Spleen (tissue), 11 donors: ENCODE data around the gene MECR. TPM values are rescaled to one million over a fixed set of nuclear protein-coding genes. Genes with fewer than 3 reads are reported as not detected.

Experiments
- DNase-seq: peaks from one replicate; pipeline ENCODE4 v3.0.0-alpha.2; 2020
- H3K27ac ChIP-seq, 8 donors: fragments of 200-600 bp; sonication (generic) in 7 of 8; 1 replicate in 4 of 8; 2 replicates in 4 of 8; pipeline versions ENCODE4 v1.5.0 to v1.8.0; 2016 to 2021; ENCODE audit warnings: inconsistent platforms in 4 of 8, mild to moderate bottlenecking in 4 of 8, moderate library complexity in 1 of 8
- H3K27me3 ChIP-seq, 7 donors: fragments of 200-600 bp; sonication (generic) in 6 of 7; replicated peaks in 1 of 7; 1 replicate in 4 of 7; 2 replicates in 3 of 7; pipeline versions ENCODE4 v1.5.0 to v1.8.0; 2016 to 2021; ENCODE audit warnings: inconsistent platforms in 3 of 7, mild to moderate bottlenecking in 1 of 7
- H3K36me3 ChIP-seq, 6 donors: fragments of 200-600 bp; sonication (generic) in 5 of 6; 1 replicate in 4 of 6; 2 replicates in 2 of 6; pipeline versions ENCODE4 v1.5.0 to v1.8.0; 2016 to 2021; ENCODE audit warnings: inconsistent platforms in 2 of 6
- H3K4me1 ChIP-seq, 6 donors: fragments of 200-600 bp; sonication (generic) in 5 of 6; 1 replicate in 3 of 6; 2 replicates in 3 of 6; pipeline versions ENCODE4 v1.5.0 to v1.8.0; 2016 to 2021; ENCODE audit warnings: inconsistent platforms in 3 of 6
- H3K4me3 ChIP-seq, 8 donors: fragments of 200-600 bp; sonication (generic) in 7 of 8; 1 replicate in 4 of 8; 2 replicates in 4 of 8; pipeline versions ENCODE4 v1.5.0 to v1.8.0; 2016 to 2021; ENCODE audit warnings: inconsistent platforms in 4 of 8, mild to moderate bottlenecking in 4 of 8, moderate library complexity in 2 of 8
- H3K9me3 ChIP-seq, 8 donors: fragments of 200-600 bp; sonication (generic) in 7 of 8; 1 replicate in 4 of 8; 2 replicates in 4 of 8; pipeline versions ENCODE4 v1.5.0 to v1.8.0; 2016 to 2021; ENCODE audit warnings: inconsistent platforms in 4 of 8
- POLR2A ChIP-seq, 3 donors: fragments of 450-650 bp; IDR thresholded peaks; one replicate each; pipeline ENCODE4 v1.5.1; 2017; ENCODE audit warnings: antibody characterized with exemption in 3 of 3, mild to moderate bottlenecking in 1 of 3
- POLR2AphosphoS5 ChIP-seq, 3 donors: sonication (generic); formaldehyde crosslinking; IDR thresholded peaks; one replicate each; pipeline ENCODE4 v1.5.1; 2017; ENCODE audit warnings: antibody characterized with exemption in 3 of 3
- WGBS, 5 donors: extraction: QIAGEN DNeasy Blood & Tissue Kit in 3 of 5; methylation state at CpG; one replicate each; pipeline versions ENCODE4 v1.1.5 to v1.1.7; 2013 to 2018; 5-methylcytosine and 5-hydroxymethylcytosine counted together
- intact Hi-C: fragments of 100-400 bp; cut with DNase I; formaldehyde crosslinking; loops from one replicate; pipeline ENCODE4 v1.15.0; 2023; ENCODE audit warnings: low total_unique reads
- polyA plus RNA-seq, 3 donors: library from polyadenylated mRNA; stranded (reverse); fragments of 200-250 nt; gene quantifications; one replicate each; pipeline ENCODE4 v1.2.1, GENCODE V29; 2013
- total RNA-seq, 7 donors: library from RNA; depleted of rRNA in 3 of 7; stranded (reverse); fragments of >200 nt in 3 of 7; fragmentation: NEBNext Ultra II Directional in 4 of 7; extraction: Animal tissue kit (Norgen Biotek cat#: 25700) in 4 of 7; gene quantifications; one replicate each; pipeline versions ENCODE4 v1.1.0 to v1.2.1, GENCODE V29; 2016 to 2021
- TF ChIP-seq, protein P1 (sequence below), 11 experiments: fragments of 200-600 bp in 7 of 11; fragments of 450-650 bp in 4 of 11; sonication (generic) in 4 of 11; IDR thresholded peaks in 8 of 11; conservative IDR thresholded peaks in 3 of 11; 1 replicate in 7 of 11; 2 replicates in 4 of 11; pipeline versions ENCODE4 v1.4.0 to v1.8.0; 2016 to 2021; ENCODE audit warnings: antibody characterized with exemption in 11 of 11, inconsistent platforms in 4 of 11, mild to moderate bottlenecking in 1 of 11
- donor health status: healthy with polysubstance abuse.
- donor health status: DM: no; HTN: no; CAD: no; lungs with moderate emphysema.
- donor health status: DM: no; HTN: no; CAD: no.
- donor health status: Bipolar disorder and iron deficiency.
- donor health status: healthy.
- donor health status: DM: no; HTN: no; CAD: no.
- donor health status: DM: yes; HTN: yes; CAD: no.

Gene MECR
- total and polyA plus RNA-seq, 10 donors: 6.4 to 25.4 (median 14.7) TPM

DNA sequence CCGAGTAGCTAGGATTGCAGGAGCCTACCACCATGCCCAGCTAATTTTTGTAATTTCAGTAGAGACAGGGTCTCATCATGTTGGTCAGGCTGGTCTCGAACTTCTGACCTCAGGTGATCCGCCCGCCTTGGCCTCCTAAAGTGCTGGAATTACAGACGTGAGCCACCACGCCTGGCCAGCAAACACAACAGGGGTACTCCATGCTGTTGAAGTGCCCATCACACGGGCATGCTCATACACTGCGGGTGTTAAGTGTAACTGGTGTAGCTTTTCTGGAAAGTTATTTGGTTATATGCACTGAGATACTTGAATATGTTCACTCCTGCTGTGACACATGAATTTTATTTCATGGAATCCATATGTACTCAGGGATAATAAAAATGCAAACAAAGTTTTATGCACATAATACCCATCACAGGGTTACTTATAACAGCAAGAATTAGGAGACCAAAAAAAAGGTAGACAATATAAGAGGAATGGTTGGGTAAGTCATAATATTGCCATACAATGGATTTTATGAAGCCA is 58.3 kb downstream of the MECR start:
- DNase-seq: peak; percentile 19
- 90 to 94% (median 93%) methylated on average over 8 of the region's 8 CpGs for WGBS, 5 donors
- Histone ChIP-seq H3K27ac (no peak overlapping the region), H3K4me3 (no peak overlapping the region), H3K9me3 (no peaks in the 10 kb centered on the region), H3K36me3 (peaks cover 0 to 31% (median 8%) of the 10 kb centered on the region in 6 donors), H3K4me1 (peaks cover 37 to 96% (median 78%) of the 10 kb centered on the region in 6 donors), H3K27me3 (no peaks in the 10 kb centered on the region)
- TF ChIP-seq POLR2AphosphoS5 (IDR thresholded peaks at IDR 0.05) (no peak), POLR2A (IDR thresholded peaks at IDR 0.05) (no peak)
- TF ChIP-seq, protein P1, sequence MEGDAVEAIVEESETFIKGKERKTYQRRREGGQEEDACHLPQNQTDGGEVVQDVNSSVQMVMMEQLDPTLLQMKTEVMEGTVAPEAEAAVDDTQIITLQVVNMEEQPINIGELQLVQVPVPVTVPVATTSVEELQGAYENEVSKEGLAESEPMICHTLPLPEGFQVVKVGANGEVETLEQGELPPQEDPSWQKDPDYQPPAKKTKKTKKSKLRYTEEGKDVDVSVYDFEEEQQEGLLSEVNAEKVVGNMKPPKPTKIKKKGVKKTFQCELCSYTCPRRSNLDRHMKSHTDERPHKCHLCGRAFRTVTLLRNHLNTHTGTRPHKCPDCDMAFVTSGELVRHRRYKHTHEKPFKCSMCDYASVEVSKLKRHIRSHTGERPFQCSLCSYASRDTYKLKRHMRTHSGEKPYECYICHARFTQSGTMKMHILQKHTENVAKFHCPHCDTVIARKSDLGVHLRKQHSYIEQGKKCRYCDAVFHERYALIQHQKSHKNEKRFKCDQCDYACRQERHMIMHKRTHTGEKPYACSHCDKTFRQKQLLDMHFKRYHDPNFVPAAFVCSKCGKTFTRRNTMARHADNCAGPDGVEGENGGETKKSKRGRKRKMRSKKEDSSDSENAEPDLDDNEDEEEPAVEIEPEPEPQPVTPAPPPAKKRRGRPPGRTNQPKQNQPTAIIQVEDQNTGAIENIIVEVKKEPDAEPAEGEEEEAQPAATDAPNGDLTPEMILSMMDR (IDR thresholded peaks at IDR 0.05 in 8 of 11, conservative IDR thresholded peaks at IDR 0.05 in 3 of 11): no peak
- intact Hi-C loops: no loop called here

DNA sequence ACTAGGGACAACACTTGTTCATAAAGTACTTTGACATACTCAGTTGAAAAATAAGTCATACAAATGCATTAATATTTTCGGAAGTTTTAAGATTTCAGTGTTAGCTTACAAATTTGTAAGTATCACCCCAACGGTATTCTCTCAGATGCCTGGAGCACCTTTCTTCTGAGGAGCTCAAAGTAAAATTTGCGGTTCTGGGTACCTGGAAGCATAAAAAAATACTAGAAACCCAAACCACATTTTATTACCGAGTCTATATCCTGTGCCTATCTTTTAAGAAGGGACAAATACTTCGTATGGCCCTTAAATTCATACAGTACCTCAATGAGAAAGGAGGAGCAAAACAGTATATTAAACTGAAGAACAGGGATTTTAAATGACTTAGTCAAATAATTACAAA is 59.2 kb downstream of the MECR start:
- peaks cover 0 to 36% (median 17%) of the 10 kb centered on the region in 6 donors for H3K36me3 ChIP-seq
- WGBS, 5 donors: 75 to 85% (median 78%) methylated on average over 5 of the region's 5 CpGs
- H3K9me3 ChIP-seq: no peaks in the 10 kb centered on the region
- H3K27me3 ChIP-seq: no peaks in the 10 kb centered on the region
- no peak for DNase-seq
- intact Hi-C loops: no loop called here
- H3K27ac ChIP-seq: peak overlapping the region in 1 of 8 donors; percentile 12
- peaks cover 29 to 96% (median 72%) of the 10 kb centered on the region in 6 donors for H3K4me1 ChIP-seq
- H3K4me3 ChIP-seq: no peak overlapping the region
- TF ChIP-seq POLR2AphosphoS5 (IDR thresholded peaks at IDR 0.05) (no peak), POLR2A (IDR thresholded peaks at IDR 0.05) (no peak)
- TF ChIP-seq, protein P1 (IDR thresholded peaks at IDR 0.05 in 8 of 11, conservative IDR thresholded peaks at IDR 0.05 in 3 of 11): no peak

DNA sequence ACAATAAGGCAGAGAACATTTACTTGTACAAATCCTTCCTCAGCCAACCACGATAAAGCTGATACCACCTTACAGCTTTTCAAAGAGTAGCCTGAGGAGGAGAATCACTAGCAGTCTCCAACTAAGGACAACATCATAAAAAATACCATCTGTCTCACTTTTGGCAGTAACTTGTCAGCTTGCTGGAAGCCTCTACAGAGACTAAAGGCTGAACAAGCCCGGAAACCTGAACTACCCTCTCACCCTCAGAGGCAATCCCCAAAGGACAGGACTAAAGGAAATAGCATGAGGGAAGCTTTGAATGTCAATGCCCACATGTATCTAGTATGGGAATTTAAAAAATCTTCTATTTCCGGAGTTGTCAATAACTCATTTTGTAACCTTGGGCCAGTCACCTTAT is 59.6 kb downstream of the MECR start:
- WGBS, 5 donors: 34 to 45% (median 38%) methylated on average over 3 of the region's 3 CpGs
- intact Hi-C loops: no loop called here

DNA sequence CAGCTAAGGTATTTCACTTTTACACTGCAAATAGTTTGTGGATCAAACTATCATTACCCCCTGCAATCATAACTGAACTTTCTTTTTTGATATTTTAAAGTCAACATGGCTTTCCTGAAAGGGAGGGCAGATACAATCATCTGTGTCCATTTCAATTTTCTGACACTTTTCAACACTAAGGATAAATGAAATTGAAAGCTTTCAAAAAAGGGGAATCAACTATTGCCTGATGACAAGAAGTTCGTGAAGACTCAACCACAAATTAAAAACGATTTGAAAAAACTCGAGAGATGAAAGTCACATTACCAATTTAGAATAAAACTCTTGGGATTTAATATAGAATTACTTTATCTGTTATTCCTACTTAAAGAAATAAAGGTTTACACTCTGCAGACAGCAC is 60.8 kb downstream of the MECR start:
- TF ChIP-seq POLR2AphosphoS5 (IDR thresholded peaks at IDR 0.05): no peak
- TF ChIP-seq POLR2A (IDR thresholded peaks at IDR 0.05): no peak
- TF ChIP-seq, protein P1 (IDR thresholded peaks at IDR 0.05 in 8 of 11, conservative IDR thresholded peaks at IDR 0.05 in 3 of 11): no peak
- intact Hi-C loops: no loop called here

More for the DNA sequence above, 59.6 kb downstream of the MECR start:
- H3K9me3 ChIP-seq: no peaks in the 10 kb centered on the region
- peaks cover 25 to 96% (median 69%) of the 10 kb centered on the region in 6 donors for H3K4me1 ChIP-seq
- H3K27me3 ChIP-seq: no peaks in the 10 kb centered on the region
- H3K36me3 ChIP-seq: peaks cover 0 to 41% (median 21%) of the 10 kb centered on the region in 6 donors
- peak overlapping the region in 1 of 8 donors; percentile 12 for H3K27ac ChIP-seq
- TF ChIP-seq, protein P1 (IDR thresholded peaks at IDR 0.05 in 8 of 11, conservative IDR thresholded peaks at IDR 0.05 in 3 of 11): no peak
- TF ChIP-seq POLR2AphosphoS5 (IDR thresholded peaks at IDR 0.05) (no peak), POLR2A (IDR thresholded peaks at IDR 0.05) (no peak)
- no peak for DNase-seq
- no peak overlapping the region for H3K4me3 ChIP-seq

More for the DNA sequence above, 60.8 kb downstream of the MECR start:
- peaks cover 0 to 52% (median 32%) of the 10 kb centered on the region in 6 donors for H3K36me3 ChIP-seq
- DNase-seq: no peak
- H3K4me3 ChIP-seq: no peak overlapping the region
- no peaks in the 10 kb centered on the region for H3K27me3 ChIP-seq
- peaks cover 25 to 98% (median 65%) of the 10 kb centered on the region in 6 donors for H3K4me1 ChIP-seq
- WGBS, 5 donors: 35 to 52% (median 40%) methylated on average over 3 of the region's 3 CpGs
- peak overlapping the region in 2 of 8 donors; percentile 10 to 12 for H3K27ac ChIP-seq
- H3K9me3 ChIP-seq: no peaks in the 10 kb centered on the region
